Mesenchymal stem cell (in vitro differentiated cells and primary cell): Measurements from ENCODE around the gene CALR.

Source experiments
- DNase-seq: peaks from one replicate; pipeline ENCODE4 v3.0.0-alpha.2; 2013
- H2AFZ ChIP-seq: one replicate; pipeline ENCODE4 v1.6.1; 2013; ENCODE audit warnings: low read depth, mild to moderate bottlenecking, control low read depth, inconsistent platforms, low read length, moderate library complexity
- H2AK5ac ChIP-seq: 2 replicates; pipeline ENCODE4 v1.6.1; 2013; ENCODE audit warnings: low read length, moderate library complexity, mild to moderate bottlenecking, inconsistent platforms; ENCODE audit not compliant: severe bottlenecking
- H2BK120ac ChIP-seq: one replicate; pipeline ENCODE4 v1.6.1; 2013; ENCODE audit warnings: low read depth, mild to moderate bottlenecking, inconsistent platforms, low read length, moderate library complexity
- H2BK12ac ChIP-seq, 2 experiments: one replicate each; pipeline ENCODE4 v1.6.1; 2013; ENCODE audit warnings: inconsistent platforms in 2 of 2, low read length in 2 of 2, mild to moderate bottlenecking in 2 of 2, moderate library complexity in 2 of 2, control low read depth in 1 of 2
- H2BK15ac ChIP-seq: one replicate; pipeline ENCODE4 v1.6.1; 2013; ENCODE audit warnings: mild to moderate bottlenecking, low read depth, inconsistent platforms; ENCODE audit not compliant: poor library complexity, severe bottlenecking
- H2BK5ac ChIP-seq: 2 replicates; pipeline ENCODE4 v1.6.1; 2013; ENCODE audit warnings: low read depth, mild to moderate bottlenecking, low read length, control low read depth, inconsistent platforms; ENCODE audit not compliant: poor library complexity, severe bottlenecking
- H3K14ac ChIP-seq, 2 experiments: one replicate each; pipeline ENCODE4 v1.6.1; 2013; ENCODE audit warnings: inconsistent platforms in 2 of 2, low read length in 2 of 2, control low read depth in 1 of 2, mild to moderate bottlenecking in 1 of 2, moderate library complexity in 1 of 2
- H3K18ac ChIP-seq, 2 experiments: one replicate each; pipeline ENCODE4 v1.6.1; 2013; ENCODE audit warnings: inconsistent platforms in 2 of 2, low read length in 2 of 2, control low read depth in 1 of 2, low read depth in 1 of 2, mild to moderate bottlenecking in 1 of 2
- H3K23ac ChIP-seq, 2 experiments: one replicate each; pipeline ENCODE4 v1.6.1; 2013; ENCODE audit warnings: inconsistent platforms in 2 of 2, low read length in 2 of 2, mild to moderate bottlenecking in 2 of 2, moderate library complexity in 2 of 2, control low read depth in 1 of 2
- H3K27ac ChIP-seq: 2 replicates; pipeline ENCODE4 v1.5.1; 2013; ENCODE audit warnings: mild to moderate bottlenecking, moderate library complexity, low read length, control low read depth, inconsistent platforms; ENCODE audit not compliant: poor library complexity, severe bottlenecking
- H3K27me3 ChIP-seq, 2 experiments: 2 replicates each; pipeline versions ENCODE4 v1.6.1 to v1.7.0; 2013; ENCODE audit warnings: low read length in 2 of 2, mild to moderate bottlenecking in 2 of 2, moderate library complexity in 2 of 2, control low read depth in 1 of 2, inconsistent platforms in 1 of 2; ENCODE audit not compliant: control insufficient read depth in 1 of 2, insufficient read depth in 1 of 2
- H3K36me3 ChIP-seq, 2 experiments: 2 replicates each; pipeline versions ENCODE4 v1.6.1 to v1.7.0; 2013; ENCODE audit warnings: low read length in 2 of 2, control low read depth in 1 of 2, inconsistent platforms in 1 of 2, low read depth in 1 of 2, mild to moderate bottlenecking in 1 of 2; ENCODE audit not compliant: insufficient read depth in 2 of 2, control insufficient read depth in 1 of 2
- H3K4ac ChIP-seq, 2 experiments: one replicate each; pipeline ENCODE4 v1.6.1; 2013; ENCODE audit warnings: inconsistent platforms in 2 of 2, low read length in 2 of 2, mild to moderate bottlenecking in 2 of 2, moderate library complexity in 2 of 2, control low read depth in 1 of 2, low read depth in 1 of 2
- H3K4me1 ChIP-seq: 2 replicates; pipeline ENCODE4 v1.6.1; 2013; ENCODE audit warnings: low read depth, low read length, control low read depth; ENCODE audit not compliant: control insufficient read depth, insufficient read depth
- H3K4me2 ChIP-seq: 2 replicates; pipeline ENCODE4 v1.6.1; 2013; ENCODE audit warnings: low read length, mild to moderate bottlenecking, inconsistent platforms; ENCODE audit not compliant: poor library complexity, severe bottlenecking
- H3K4me3 ChIP-seq, 2 experiments: 2 replicates each; pipeline versions ENCODE4 v1.5.1 to v1.7.0; 2013; ENCODE audit warnings: low read length in 2 of 2, mild to moderate bottlenecking in 2 of 2, control low read depth in 1 of 2, low read depth in 1 of 2; ENCODE audit not compliant: insufficient read depth in 1 of 2
- H3K79me1 ChIP-seq: replicated peaks from 2 replicates; pipeline ENCODE4 v1.6.1; 2013; ENCODE audit warnings: mild to moderate bottlenecking, control low read depth, low read length, inconsistent platforms; ENCODE audit not compliant: poor library complexity, severe bottlenecking
- H3K9ac ChIP-seq: 2 replicates; pipeline ENCODE4 v1.7.0; 2013; ENCODE audit warnings: mild to moderate bottlenecking, low read length, moderate library complexity
- H3K9me3 ChIP-seq: 2 replicates; pipeline ENCODE4 v1.7.0; 2013; ENCODE audit warnings: mild to moderate bottlenecking, low read length; ENCODE audit not compliant: control insufficient read depth
- H4K8ac ChIP-seq: one replicate; pipeline ENCODE4 v1.6.1; 2013; ENCODE audit warnings: inconsistent platforms, mild to moderate bottlenecking, low read length, moderate library complexity
- H4K91ac ChIP-seq: one replicate; pipeline ENCODE4 v1.6.1; 2013; ENCODE audit warnings: mild to moderate bottlenecking, low read length, inconsistent platforms
- WGBS: methylation state at CpG from one replicate; pipeline ENCODE4 v1.1.7; 2013; ENCODE audit warnings: mixed read lengths; 5-methylcytosine and 5-hydroxymethylcytosine counted together

Gene CALR

DNA sequence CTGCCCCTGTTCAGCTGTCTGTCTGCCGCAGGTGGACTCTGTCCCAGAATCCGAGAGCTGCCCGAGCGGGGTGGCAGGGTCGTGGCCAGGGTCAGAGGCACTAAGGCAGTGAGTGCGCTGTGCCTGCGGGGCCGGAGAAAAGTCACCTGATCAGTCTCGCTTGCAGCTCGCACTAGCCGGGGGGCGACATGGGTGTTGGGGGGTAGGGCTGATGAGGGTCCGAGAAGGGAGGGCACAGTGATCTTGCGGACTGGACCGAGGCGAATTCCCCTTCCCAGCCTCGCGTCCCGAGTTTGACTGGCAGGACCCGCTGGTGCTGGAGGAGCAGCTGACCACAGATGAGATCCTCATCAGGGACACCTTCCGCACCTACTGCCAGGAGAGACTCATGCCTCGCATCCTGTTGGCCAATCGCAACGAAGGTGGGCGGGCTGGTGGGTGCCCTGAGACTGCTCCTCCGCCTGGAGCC is 46.8 kb upstream of the CALR start:
- Histone ChIP-seq H3K79me1 (peaks cover 10% of the 10 kb centered on the region), H3K36me3 (peaks cover 24 to 27% of the 10 kb centered on the region in 2 experiments), H3K4me3 (peak overlapping the region; percentile 96 to 98), H3K27me3 (peaks cover 13 to 16% of the 10 kb centered on the region in 2 experiments), H4K91ac (no peak overlapping the region), H3K23ac (no peak overlapping the region), H3K14ac (no peak overlapping the region), H2AK5ac (no peak overlapping the region), H3K27ac (no peak overlapping the region), H3K9me3 (no peaks in the 10 kb centered on the region), H2AFZ (peak overlapping the region; percentile 99), H2BK15ac (no peak overlapping the region), H3K18ac (no peak overlapping the region), H3K9ac (peak overlapping the region; percentile 82), H2BK120ac (no peak overlapping the region), H2BK5ac (no peak overlapping the region), H4K8ac (peak overlapping the region; percentile 87), H2BK12ac (no peak overlapping the region), H3K4me1 (peaks cover 12% of the 10 kb centered on the region), H3K4ac (no peak overlapping the region), H3K4me2 (peak overlapping the region; percentile 78)
- 24% methylated on average over 23 of the region's 26 CpGs for WGBS
- no peak for DNase-seq

DNA sequence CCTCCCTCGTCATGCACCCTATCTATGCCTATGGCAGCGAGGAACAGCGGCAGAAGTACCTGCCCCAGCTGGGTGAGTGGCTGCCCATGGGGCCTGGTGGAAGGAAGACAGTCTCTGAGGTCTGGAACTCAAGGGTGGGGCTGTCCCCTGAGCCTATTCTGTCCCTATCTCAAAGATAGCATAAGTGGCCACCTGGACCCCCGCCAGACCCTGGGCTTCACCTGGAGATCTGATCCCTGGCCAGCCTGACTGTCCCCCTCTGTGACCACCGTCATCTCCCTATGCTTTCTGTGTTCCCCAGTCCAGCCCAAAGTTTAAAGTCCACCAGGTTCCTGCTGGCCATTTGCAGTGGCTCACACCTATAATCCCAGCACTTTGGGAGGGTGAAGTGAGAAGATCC is 44.8 kb upstream of the CALR start:
- Histone ChIP-seq H3K4me3 (no peak overlapping the region), H2BK120ac (no peak overlapping the region), H3K27ac (no peak overlapping the region), H3K4me2 (no peak overlapping the region), H3K4ac (no peak overlapping the region), H2AK5ac (no peak overlapping the region), H4K8ac (no peak overlapping the region), H2BK5ac (no peak overlapping the region), H2AFZ (no peak overlapping the region), H3K79me1 (peaks cover 10% of the 10 kb centered on the region), H3K36me3 (peaks cover 41 to 43% of the 10 kb centered on the region in 2 experiments), H3K14ac (no peak overlapping the region), H3K23ac (no peak overlapping the region), H3K9ac (no peak overlapping the region), H4K91ac (no peak overlapping the region), H3K27me3 (no peaks in the 10 kb centered on the region), H3K9me3 (no peaks in the 10 kb centered on the region), H2BK12ac (no peak overlapping the region), H3K18ac (no peak overlapping the region), H2BK15ac (no peak overlapping the region), H3K4me1 (peaks cover 12% of the 10 kb centered on the region)
- WGBS: 97% methylated on average over 5 of the region's 5 CpGs
- no peak for DNase-seq

DNA sequence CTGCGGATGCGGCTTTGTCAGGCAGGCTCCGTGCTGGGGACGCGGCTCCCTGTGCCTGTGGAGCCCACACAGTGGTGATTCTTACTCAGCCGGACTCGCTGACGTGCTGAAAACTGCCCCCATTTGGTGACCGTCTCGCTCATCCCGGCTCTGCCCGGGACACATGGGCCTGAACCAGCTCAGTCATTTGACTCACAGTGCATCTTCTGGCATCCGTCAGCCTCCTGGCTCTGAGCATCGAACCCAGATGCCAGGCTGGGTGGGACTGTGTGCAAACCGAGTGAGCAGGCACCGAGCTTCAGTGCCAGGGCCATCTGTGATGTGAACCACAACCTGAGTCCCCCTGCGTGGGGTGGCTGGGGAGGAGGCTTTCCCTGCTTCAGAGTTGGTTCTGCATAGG is 41.9 kb upstream of the CALR start:
- Histone ChIP-seq H3K9me3 (no peaks in the 10 kb centered on the region), H3K79me1 (peaks cover 6% of the 10 kb centered on the region), H3K18ac (no peak overlapping the region), H3K36me3 (peaks cover 48 to 54% of the 10 kb centered on the region in 2 experiments), H3K27me3 (no peaks in the 10 kb centered on the region), H2AK5ac (no peak overlapping the region), H3K23ac (no peak overlapping the region), H2BK15ac (no peak overlapping the region), H3K14ac (no peak overlapping the region), H3K4ac (no peak overlapping the region), H2AFZ (no peak overlapping the region), H3K9ac (no peak overlapping the region), H3K4me1 (peaks cover 5% of the 10 kb centered on the region), H4K91ac (no peak overlapping the region), H2BK120ac (no peak overlapping the region), H4K8ac (no peak overlapping the region), H3K27ac (no peak overlapping the region), H3K4me2 (no peak overlapping the region), H3K4me3 (no peak overlapping the region), H2BK5ac (no peak overlapping the region), H2BK12ac (no peak overlapping the region)
- DNase-seq: no peak
- WGBS: 97% methylated on average over 17 of the region's 17 CpGs

DNA sequence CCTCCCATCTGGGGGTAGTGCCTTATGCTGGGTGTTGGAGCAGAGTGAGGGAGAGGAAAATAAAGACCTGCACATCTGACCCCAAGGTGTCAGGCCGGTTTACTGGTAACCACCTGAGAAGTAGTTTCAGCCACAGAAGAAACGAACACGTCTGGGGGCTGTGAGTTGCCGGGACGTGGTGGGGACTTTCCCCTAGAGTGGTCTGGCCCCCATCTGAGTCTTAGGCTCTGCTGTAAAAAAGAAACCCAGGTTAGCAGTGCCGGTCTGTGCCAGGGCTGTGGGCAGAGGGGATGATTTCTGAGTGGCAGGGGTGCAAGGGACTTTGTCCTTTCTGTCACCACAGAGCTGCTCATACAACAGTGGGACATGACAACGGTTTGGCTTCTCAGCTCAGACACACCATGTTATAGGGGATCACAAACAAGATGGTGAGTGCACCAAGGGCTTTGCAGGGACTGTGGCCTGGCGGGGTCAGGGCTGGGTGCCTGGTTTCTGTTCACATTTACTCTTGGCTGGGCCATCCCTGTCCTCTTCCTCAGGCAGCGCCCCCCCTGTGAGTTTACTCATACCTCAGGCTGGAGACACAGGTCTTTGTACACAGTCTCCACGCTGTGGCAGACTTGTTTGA is 38.4 kb upstream of the CALR start:
- 97% methylated on average over 10 of the region's 10 CpGs for WGBS

More for the DNA sequence above, 38.4 kb upstream of the CALR start:
- H2AK5ac ChIP-seq: no peak overlapping the region
- no peak overlapping the region for H3K23ac ChIP-seq
- H3K4me3 ChIP-seq: no peak overlapping the region
- H4K8ac ChIP-seq: no peak overlapping the region
- H3K36me3 ChIP-seq: peaks cover 29 to 41% of the 10 kb centered on the region in 2 experiments
- no peak overlapping the region for H3K14ac ChIP-seq
- H2BK5ac ChIP-seq: no peak overlapping the region
- H3K27me3 ChIP-seq: no peaks in the 10 kb centered on the region
- no peak overlapping the region for H3K9ac ChIP-seq
- H3K4ac ChIP-seq: no peak overlapping the region
- H2BK12ac ChIP-seq: no peak overlapping the region
- H3K79me1 ChIP-seq: no peaks in the 10 kb centered on the region
- no peak overlapping the region for H3K27ac ChIP-seq
- H3K9me3 ChIP-seq: no peaks in the 10 kb centered on the region
- no peak overlapping the region for H2BK15ac ChIP-seq
- no peak for DNase-seq
- H2AFZ ChIP-seq: no peak overlapping the region
- H2BK120ac ChIP-seq: no peak overlapping the region
- no peaks in the 10 kb centered on the region for H3K4me1 ChIP-seq
- no peak overlapping the region for H4K91ac ChIP-seq
- H3K4me2 ChIP-seq: no peak overlapping the region
- no peak overlapping the region for H3K18ac ChIP-seq
